GDM1 (cell line): ENCODE results near the gene DPM2.

ENCODE experiments used
- DNase-seq: peaks from one replicate; lab custom pipeline; 2025; lab: John Stamatoyannopoulos, UW

DPM2 gene

DNA sequence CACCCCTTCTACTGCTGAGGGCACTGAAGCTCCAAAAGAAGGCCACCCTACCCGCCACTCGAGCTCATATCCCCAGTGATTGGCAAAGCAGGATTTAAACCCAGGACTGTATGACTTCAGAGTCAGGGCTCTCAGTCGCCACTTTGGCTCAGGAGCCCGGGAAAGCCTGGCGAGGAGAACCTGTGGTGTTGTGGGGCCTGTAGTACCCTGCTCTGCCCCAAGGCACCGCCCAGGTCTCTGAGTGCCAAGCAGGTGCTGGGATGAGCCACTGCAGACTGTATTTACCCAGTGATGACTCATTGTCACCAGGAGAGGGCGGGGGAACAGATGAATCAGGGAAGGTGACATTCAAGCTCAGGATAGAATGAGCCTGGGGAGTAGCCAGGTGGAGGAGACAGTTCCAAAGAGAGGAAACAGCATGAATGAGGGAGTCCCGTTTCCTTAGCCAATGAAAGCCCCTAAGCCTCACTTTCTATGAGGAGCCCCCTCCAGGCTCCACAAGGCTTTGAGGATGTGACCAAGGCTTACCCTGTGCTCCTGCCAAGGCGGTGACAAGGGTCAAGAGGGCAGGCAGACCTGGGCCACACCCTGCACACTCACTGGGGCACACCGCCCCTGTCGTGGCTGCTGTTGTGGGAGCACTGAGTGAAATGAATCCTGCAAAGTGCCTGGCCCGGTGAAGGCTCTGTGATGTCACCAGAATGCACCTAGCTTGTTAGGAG lies 17.8 kb upstream of the DPM2 start:
- DNase-seq = no peak

DNA sequence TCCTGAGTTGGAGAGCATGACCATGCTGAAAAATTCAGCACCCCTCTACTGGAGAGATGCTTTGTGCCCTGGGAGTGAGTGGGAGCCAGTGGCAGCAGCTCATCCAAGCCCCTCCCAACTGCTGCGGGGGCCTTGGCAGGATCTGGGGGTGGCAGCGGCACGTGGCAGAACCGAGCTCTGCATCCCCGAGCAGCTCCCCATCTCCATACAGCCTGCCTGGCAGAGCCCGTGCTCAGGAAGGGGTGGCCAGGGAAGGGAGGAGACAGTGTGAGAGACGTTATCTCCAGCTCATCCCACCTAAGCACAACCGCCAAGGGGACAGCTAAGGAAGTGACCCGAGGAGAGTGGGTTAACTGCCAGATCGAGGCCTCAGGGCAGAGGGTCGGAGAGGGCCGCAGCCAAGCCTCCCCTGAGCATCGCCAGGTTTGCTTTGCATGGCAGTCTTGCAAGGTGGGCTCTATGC lies 17.2 kb upstream of the DPM2 start:
- DNase-seq = no peak

DNA sequence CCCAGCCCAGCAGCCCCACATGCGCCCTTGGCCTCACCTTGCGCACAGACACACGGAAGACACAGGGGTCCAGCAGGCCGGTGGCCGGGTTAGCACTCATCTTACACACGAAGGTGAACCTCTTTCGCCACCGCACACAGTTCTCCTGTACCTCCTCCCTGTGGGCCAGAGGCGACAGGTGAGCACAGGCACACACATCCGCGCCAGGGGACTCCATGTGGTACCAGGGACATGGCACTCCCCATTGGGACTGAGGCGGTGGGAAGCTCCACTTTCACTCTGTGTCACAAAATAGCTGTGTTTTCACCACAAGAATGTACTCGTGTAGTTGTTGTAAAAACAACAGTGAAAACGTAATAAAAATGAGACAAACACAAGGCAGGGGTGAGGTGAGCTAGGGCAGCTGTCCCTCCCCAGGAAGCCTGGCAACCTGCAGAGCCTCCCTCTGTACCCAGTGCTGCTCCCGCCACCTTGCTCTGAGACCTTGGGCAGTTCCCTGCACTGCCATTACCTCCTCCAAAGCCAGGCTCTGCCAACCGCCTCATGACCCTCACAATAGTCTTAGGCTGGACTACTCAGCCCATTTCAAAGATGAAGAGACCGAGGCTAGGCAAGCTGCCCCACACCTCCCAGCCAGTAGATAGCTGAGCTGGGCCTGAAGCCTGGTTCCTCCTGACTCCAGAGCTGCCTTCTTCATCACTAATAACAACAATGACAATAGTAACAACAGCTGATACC lies 16.3 kb upstream of the DPM2 start:
- DNase-seq = no peak

DNA sequence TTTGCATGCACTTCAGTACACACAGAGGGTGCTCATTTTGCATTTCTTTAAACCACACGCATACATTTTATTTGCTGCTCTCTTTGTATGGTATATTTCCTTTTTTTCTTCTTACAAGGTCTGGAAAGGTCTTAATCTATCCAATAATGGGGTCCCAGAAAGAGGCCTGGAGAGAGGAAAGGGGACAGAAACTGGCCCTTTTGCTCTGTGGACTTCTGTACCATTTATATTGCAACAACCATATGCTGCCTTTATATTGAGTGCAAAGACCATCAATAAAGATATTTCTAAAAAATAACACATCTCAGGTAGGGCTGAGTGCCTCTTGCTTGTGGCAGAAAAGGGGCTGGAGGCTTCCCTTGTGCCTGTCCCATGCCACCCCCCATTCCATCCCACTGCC lies 15.5 kb upstream of the DPM2 start:
- DNase-seq = no peak

DNA sequence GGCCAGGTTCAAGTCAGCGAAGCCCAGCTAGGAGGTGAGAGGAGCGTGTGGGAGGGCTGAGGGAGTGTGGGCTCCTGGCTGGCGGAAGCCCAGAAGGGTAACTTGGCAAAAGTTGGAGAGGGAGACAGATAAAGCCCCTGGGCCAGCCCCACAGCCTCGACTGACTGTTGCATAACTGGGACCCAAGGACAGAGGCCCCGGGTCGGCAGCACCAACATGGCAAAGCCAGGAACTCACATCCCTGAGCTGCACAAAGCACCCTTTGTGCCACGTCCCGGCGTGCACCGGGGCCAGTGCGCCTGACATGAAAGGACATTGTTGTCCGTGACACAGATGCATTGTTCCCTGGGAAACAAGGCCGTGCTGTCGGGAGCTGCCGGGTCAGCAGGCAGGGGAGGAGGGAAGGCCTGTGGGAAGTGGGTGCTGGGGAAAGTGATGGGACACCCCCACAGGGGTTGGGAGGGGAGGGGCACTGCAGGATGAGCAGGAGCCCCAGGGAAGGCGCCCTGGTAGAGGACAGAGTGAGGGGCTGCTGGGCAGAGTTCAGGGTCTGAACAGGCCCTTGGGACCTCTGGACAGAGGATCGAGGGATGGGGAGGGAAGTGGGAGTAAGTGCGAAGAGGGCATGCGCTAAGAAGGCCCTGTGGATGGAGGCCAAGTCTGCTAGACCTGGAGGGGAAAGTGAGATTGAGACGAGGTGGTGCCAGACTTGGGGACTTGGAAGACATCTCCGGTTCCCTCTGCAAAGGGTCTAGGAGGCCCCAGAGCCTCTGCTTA lies 13.0 kb upstream of the DPM2 start:
- DNase-seq = no peak

DNA sequence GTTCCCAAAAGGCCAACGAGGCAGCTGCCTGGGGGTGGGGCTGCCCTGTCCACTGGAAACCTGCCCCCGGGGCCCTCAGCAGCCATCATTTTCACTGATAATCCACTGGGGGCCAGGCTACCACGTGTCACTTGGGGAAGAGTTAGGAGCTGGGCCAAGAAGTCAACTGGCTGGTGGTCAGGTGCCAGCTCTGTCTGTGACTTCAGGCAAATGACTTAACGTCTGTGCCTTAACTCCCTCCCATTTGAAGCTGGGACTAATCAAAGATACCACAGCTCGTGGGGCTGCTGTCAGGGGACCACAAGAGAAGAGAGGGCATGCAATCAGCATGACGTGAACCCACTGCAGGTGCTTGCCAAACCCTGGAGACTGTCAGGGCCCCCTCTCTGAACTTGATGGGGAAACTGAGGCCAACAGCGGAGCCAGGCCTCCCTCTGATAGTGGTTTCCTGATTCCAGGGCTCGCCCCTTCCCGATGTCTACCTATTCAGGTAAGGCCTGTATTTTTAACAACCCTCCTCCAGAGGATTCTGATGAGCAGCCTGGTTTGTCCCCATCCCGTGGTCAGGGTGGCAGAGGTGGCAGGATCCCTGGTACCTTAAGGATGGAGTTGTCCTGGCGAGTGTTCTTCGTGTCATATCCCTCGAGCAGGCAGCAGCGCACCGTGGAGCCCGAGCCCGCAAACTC lies 12.3 kb upstream of the DPM2 start:
- no peak for DNase-seq

DNA sequence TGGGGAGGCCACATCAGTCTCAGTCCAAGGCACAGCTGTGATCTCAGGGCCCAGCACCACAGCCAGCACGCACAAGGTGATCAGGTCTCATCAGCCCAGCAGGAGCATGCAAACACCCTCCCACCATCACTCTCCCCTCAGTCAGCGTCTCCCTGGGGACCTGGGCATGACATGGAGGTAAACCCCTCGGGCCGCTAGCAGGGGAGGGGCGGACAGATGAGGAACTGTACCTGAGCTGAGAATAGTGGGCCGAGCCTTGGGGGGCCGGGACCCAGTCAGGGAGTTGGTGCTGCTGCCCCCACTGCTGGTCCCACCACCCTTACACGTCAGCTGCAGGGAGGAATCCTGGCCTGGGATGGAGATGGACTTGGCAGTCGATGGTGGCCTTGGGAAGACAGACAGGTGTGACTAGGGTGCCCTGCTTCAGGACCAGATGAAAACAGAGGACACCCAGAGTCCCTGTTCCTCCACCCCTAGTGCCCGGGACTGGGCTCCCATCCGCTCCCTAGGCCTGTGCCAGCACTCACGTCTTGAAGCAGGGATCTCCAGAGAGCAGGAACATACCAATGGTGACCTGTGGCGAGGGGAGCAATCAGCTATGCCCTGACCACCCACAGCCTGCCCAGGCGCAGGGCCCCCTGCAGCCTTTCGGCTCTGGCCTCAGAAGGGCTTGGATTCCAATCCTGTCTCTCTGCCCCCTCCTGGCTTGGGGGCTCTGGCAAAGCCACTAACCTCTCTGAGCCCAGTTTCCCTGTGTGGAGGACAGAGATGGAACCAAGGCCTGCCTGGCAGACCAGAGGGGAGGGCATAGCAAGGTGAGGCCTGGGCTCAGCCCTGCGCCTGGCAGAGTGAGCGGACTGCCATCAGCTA lies 10.4 kb upstream of the DPM2 start:
- no peak for DNase-seq

DNA sequence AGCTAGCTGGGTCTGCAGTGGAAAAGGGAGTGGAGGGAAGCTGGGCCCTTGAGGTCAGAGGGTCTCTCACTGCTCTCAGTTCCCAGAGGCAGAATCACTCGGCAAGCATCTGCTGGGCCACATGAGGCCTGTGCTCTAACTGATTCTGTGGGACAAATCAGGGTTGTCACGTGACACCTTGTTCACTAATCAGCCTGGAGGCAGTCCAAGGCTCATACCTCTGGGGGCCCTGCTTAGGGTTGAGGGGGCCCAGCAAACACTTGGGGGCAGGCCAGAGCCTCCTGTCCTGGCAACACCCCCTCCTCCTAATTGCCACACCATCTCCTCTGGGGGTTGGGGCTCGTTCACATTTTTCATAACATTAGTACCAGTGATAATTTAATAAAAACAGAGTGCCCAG lies 9.1 kb upstream of the DPM2 start:
- no peak for DNase-seq

DNA sequence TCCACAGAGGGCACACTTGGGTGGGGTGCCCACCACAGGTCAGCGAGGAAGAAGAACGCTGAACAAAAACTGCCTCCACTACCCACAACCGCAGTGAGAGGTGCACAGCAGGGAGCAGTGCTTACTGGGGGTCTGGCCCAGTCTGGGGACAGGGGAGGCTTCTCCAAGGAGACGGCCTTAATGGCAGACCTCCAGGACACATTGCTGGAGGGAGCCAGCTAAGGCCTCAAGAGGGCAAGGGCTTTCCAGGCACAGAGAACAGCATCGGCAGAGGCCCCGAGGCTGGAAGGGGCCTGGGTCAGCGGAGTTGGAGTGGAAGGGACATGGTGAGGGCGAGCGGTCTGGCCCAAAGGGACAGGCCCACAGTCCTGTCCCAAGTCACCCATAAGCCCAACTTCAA lies 8.3 kb upstream of the DPM2 start:
- no peak for DNase-seq

DNA sequence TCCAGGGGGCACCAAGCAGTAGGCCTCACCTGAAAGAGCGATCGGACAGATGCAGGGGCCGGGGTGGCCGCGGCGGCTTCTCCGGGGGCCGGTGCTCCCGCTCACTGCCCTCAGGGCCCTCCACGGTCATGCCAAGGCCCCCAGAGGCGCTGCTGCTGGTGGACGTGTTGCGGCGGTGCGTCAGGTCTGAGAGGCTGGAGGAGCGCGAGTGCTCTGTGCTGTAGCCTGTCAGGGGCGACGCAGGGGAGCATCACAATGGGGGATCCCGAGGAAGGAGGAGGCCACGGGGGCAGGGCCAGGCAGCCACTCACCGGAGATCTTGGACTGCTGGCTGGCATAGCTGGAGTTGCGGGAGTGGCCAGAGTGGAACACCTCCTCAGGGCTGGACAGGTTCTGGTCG lies 7.7 kb upstream of the DPM2 start:
- DNase-seq = no peak

DNA sequence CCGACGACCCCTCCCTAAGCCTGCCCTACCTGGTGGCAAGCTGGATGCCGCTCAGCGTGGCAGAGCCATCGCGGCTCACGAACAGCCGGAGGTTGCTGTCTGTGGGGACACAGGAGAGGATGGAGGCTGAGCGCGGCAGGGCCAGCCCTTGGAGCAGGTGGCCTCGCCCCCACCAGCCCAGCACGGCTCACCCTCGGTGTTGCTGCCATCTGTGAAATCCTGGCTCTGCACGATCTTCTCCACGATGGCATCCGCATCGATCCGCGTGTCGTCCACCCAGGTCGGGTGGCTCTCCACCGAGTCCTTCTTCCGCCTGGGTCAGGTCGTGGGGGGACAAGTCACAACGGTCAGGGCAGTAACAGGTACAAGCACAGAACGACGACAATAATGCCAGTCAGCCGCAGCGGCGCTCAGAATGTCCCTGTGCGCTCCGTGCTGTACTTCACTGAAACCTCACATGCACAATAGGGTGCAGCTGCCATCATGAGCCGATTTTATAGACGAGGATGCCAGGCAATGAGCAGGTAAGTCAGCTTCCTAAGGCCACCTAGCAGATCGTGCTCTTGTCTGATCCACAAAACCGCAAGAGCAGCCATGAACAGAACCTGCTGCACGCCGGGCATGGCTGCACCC lies 7.0 kb upstream of the DPM2 start:
- DNase-seq = no peak

DNA sequence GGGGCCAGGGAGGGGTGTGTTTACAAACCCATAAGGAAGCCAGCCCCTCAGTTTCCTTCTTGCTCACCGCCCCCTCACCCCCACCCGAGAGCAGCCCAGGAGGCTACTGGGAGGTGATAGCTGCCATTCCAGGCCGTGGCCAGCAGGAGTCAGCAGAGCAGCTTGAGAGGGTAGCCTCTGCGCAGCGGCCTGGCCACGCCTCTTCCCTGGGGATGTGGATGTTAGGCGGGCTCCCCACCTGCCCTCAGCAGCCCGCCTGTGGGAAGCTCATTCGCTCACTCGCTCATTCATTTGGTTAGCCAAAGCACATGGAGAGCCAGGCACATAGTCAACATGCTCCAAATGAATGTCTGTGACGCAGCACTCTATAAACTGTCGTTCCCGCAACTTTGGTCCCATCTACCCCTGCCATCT lies 6.1 kb upstream of the DPM2 start:
- peak; percentile 61 for DNase-seq

DNA sequence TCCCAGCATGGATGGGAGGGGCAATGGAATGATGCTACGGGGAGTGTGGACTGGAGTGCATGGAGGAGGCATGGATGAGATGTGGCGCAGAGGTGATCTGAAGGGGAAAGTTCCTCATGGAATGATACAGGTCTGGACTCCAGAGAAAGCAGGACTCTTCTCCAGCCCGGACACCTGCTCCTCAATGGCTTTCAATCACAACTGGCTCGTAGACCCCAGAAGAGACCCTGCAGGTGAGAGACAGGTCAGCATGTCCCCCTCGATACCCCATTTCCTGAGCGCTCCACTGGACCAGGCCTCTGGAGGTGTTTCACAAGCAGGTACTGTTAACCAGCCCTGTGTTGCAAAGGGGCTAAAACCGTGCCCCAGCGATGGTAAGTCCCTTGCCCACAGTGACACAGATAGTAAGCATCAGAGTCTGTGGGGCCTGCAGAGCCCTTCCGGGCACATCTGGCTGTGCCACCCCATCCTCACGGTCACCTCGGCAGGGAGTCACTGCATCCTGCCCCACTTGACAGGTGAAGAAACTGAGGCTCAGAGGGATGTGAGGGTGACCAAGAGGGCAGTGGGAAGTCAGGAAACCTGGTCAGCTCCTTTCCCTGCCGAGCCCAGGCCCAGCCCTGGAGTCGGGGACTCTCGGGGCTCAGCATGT lies 5.5 kb upstream of the DPM2 start:
- no peak for DNase-seq

DNA sequence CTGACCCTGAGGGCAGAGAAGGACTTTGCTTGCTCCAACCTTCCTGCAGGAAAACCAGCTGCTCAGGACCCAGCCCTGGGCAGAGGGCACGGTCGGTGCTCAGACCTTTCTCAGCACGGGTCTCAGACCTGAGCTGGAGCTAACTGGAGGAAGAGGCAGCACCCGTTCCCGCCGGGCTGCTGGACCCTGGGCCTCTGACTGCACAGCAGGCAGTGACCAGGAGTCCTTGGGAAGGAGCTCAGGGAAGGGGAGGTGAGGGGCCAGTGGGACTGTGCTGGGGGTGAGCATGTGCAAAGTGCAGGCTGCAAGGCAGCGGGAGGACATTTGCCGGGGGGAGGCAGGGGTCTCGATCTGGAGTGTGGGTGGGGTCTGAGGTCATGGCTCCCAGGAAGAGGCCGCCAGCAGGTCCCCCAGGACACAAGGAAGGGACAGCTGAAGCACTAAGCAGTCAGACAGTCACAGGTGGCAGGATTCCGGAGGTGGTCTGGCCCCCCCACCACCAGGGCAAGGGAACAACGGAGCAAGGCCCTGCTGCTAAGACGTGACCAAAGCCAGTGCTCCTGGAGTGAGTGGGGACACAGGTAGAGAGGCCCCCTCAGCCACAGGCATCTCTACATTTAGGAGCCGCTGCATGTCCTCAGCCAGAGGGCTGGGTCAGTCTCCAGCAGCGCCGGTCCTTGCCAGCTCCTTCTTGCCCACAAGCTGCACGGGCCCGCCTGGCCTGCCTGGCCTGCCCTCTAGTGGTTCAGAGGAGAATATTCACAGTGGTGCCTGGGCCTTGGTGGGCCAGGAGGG lies 4.8 kb upstream of the DPM2 start:
- DNase-seq = peak; percentile 38

DNA sequence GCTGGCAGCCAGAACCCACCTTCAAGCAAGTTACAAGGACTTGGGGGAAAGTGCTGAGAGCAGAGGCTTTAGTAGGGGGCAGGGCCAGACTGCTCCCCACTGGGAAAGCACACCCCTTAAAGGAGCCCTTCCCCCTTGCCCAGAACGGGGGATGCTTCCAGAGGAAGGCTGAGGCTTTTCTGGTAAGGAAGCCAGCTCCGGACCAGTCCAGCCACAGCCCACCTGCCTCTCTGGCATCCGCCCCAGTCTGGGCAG lies 4.2 kb upstream of the DPM2 start:
- DNase-seq = no peak

DNA sequence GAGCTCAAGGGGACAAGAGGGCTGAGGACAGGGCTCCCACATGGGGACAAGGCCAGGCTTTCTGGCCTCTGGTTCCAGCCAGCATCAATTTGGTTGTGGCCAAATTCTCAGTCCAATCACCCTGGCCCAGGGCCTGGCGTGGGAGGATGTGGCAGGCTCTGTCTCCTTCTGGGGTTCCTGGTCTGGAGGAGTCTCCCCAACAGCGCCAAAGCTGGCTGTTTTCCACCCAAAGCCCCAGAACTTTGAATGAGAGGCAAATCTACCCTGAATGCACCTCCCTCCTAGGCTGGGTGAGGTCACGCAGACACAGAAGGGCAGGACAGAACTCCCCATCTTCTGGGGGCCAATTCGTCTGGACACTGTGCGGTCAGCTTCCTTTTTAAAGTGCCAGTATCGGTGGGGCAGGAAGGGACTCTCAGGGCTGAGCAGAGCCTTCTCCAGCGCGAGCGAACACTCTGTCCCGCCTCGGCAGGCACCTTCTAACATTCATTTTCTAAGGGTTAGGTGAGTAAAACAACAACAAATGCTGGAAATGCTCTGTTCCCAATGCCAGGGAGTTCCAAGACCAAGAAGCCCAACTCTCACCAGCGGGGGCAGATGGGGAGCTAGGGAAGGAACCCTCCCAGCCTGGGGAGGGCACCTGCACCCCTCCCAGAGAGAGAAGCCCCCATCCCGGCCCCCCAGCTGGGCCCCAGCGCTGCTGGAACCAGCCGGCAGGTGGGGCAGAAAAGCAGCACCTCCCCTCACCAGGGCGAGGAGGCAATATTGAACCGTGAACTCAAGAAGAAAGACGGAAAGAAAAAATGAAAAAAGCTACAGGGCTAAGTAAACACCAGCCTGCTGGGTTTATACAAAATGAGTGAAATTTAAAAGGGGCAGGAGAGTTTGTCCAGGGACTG lies 3.7 kb upstream of the DPM2 start:
- no peak for DNase-seq

DNA sequence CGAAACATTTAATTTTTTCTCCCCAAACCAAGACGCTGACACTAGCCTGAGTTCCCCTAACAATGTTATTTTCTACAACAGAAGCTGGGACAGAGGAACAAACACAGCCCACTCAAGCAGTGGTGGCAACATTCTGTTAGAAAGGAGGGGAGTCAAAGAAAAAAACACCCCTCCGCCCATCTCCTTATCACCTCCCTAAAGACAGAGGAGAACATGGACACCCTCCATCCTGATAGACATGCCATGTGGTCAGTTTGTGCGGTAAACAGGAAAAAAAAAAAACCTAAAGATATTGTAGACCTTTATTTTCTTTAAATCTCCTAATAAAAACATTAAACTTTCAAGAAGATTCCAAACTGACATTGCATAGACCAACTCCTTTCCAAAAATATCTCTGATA lies 2.9 kb upstream of the DPM2 start:
- no peak for DNase-seq

DNA sequence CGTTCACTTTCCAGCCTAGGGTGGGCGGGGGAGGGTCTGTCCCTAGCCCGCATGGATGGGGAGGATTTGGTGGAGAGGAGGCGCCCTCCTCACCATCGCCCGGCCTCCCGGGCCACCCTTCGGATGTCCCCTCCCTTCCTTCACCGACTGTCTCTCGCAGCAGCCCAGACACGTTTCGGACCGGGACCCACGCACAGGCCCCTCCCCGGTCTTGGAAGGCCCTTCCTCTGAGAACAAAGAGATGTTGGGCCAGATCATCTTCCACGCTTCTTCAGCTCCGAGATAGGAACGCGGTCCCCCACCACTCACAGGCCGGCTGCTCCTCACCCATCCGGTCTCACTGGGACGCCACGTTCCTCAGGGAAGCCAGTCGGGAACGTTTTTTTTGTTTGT lies 640 bp upstream of the DPM2 start:
- DNase-seq = no peak

DNA sequence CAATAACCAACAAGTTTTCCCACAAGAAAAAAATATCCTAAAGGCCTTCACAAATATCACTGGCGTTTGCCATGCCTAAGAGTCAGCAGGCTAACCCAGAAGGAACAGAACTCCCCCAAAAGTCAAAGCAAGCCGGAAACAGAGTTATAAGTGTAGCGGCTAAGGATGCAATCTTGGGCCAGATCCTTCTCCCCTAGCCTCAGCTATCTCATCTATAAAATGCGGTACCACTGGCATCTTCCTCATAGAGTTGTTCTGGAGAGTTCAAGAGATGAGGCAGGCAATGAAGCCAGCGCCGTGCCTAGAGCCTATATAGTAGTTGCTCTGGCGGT lies 632 bp downstream of the DPM2 start:
- no peak for DNase-seq
